ENCODE data around the gene AUNIP.
A peak's percentile ranks its signal among the peaks of the same experiment; 100 is the strongest.

Gene AUNIP

DNA sequence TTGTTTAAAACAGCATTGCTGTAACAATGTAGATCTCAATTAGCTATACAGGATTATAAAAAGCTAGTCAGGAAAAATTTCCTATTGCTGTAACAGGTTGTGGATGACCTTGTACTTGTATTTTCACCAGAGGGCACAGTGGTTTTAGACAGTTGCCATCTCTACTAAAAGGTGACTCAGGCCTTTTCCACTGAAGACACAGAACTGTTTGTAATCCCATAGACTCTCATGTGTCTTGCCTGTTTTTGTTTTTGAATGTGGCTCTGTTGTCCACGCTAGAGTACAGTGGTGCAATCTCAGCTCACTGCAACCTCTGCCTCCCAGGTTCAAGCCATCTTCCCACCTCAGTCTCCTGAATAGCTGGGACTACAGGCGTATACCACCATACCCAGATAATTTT is 33.7 kb downstream of the AUNIP start:
- no peak for DNase-seq

- no peak for DNase-seq
Measured at GRCh38 chr1:25821630-25822091, 37.6 kb downstream of the AUNIP start.

GRCh38 chr1:25821112-25821476 is 38.2 kb downstream of the AUNIP start:
- DNase-seq, result no peak

- peak; percentile 73 for DNase-seq
Measured at GRCh38 chr1:25820247-25821111, 38.8 kb downstream of the AUNIP start.

- peak; percentile 92 for DNase-seq
Measured at GRCh38 chr1:25819491-25820246, 39.6 kb downstream of the AUNIP start, which contains the start of gene MTFR1L. Gene MTFR1L, plus strand, starts transcription at chr1:25819954. Its CDS starts 3,151 bp downstream, at chr1:25823105.

- DNase-seq, result no peak
Measured at GRCh38 chr1:25818569-25818968, 40.7 kb downstream of the AUNIP start.

DNA sequence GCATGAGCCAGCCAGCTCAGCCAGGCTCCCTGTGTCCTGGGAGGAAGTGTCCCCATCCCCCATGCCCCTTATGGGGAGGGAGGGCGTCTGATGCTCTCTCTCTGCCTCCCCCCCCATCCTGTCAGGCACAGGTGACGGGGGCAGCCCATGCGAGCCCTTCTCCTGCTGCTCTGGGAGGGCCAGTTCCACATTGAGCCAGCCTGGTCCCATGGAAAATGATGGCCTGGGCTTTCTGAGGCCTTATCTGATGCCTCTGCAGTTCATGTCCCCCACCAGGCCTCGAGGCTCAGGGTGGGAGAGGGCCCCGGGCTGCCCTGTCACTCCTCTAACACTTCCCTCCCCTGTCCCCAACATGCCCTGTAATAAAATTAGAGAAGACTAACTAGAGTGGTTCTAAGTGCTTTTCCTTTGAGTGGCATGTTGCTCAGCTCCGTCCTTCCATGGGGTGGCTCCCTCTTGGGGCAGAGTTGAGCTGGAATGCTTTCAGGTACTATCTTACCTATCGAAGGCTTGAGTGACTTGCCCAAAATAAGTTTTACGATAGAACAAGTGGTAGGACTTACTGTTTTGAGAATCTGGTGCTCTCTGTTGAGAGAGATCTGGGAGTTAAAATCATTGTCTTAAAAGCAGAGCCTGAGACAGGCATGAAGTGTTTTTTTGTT is 41.3 kb downstream of the AUNIP start:
- DNase-seq, result no peak

GRCh38 chr1:25816112-25816718 is 43.0 kb downstream of the AUNIP start:
- DNase-seq, result no peak

DNA sequence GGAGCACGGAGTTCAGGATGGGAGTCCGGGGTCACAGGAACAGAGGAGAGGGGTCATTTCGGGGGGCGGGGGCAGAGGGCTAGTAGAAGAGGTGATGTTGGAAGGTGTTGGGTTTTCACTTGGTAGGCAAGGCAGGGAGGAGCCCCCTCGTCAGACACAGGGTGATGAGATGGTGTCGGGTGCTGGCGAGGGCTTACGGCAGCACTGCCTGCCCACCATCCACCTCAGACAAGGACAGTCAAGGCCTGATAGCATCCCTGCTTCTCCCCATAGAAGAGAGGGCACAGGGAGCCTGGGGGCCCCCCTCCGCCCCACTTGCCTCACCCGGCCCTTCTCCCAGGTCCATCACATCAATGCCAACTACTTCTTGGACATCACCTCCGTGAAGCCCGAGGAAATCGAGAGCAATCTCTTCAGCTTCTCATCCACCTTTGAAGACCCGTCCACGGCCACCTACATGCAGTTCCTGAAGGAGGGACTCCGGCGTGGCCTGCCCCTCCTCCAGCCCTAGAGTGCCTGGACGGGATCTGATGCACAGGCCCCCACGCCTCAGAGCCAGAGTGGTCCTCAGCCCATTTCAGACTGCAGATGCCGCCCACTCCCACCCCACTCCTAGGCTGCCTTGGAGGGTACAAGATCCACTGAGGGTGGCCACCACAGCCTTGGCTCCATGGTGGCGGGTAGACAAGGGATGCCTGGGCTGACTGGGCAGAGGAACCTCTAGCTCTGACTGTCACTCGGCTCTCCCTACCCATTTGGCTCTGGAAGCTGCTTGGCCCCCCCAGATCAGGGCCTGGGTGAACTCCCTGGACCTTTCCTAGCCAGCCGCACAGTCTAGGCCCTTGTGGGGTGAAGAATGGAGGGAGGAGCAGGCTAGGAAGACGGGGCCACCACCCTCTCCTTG is 43.8 kb downstream of the AUNIP start:
- no peak for DNase-seq

DNA sequence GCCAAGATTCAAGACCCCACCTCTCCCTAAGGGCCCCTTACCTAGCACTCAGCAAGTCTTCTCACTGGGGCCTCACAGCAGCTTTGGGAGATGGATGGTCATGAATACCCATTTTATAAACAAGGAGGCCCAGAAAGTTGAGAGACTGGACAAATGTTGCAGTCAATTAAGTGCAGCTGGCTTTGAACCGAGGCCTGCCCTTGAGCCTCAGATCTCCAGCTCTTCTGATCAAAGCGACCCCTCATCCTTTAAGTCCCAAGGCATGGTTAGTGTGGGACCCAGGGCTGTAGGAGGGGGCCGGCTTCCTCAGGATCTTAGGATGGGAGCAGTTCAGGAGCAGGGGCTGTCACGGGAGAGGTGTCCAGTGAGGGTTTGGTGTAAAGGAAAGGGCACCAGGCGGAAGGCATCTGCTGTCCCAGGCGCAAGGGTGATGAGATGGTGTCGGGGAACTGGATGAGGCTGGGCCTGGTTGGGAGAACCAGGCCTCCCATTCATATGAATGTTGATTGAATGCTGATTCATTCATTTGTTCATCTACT is 44.6 kb downstream of the AUNIP start:
- no peak for DNase-seq

DNA sequence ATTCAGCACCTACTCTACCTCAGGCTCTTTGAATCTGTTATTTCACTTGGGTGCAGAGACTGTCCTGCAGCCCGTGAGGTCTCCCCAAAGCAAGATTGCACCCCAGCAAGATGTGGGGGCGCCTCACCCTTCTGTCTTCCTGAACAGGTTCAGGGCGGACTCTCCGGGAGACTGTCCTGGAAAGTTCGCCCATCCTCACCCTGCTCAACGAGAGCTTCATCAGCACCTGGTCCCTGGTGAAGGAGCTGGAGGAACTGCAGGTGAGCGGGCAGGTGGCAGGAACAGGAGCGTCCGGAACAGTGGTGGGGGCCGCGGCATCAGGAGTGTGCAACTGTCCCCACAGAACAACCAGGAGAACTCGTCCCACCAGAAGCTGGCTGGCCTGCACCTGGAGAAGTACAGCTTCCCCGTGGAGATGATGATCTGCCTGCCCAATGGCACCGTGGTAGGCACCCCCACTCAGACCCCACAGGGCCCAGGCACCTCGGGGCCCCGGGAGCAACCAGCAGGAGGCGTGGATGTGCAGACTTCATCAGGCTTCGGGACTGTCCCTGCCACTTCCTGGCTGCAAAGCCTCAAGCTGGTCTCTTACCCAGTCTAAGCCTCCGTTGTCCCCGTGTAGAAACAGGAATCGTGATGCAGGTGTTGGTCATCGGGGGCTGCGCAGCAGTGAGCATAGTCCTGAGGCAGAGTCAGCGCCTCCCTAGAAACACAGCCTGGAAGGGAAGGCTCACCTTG is 45.4 kb downstream of the AUNIP start:
- no peak for DNase-seq

DNA sequence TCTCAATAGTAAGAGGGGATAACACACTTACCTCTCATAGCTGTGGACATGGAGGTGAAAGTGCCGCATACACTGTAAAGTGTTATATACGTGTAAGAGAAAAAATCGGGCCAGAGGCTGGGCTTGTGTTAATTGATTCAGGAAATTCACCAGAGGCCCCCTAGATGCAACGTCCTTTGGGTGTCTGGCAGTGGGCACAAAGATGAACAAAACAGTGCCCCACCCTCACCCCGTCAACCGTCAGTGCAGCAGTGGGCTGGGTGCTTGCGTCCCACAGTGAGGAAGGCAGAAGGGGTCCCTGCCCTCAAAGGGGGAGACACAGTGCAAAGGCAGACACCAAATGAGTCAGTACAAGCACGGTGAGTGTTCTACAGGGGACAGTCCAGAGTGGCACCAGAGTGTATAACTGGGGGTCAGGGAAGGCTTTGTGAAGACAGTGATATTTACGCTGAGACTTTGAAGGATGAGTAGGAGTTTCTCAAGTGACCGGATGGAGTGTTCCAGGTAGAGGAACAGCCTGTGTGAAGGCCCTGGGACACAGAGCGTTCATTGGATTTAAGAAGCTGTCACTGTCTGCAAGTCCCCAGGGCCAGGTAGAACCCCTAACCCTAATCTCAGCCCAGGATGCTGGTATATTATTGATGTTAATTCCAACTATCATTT is 46.1 kb downstream of the AUNIP start:
- DNase-seq, result no peak

- no peak for DNase-seq
Measured at GRCh38 chr1:25811384-25812082, 47.7 kb downstream of the AUNIP start.

DNA sequence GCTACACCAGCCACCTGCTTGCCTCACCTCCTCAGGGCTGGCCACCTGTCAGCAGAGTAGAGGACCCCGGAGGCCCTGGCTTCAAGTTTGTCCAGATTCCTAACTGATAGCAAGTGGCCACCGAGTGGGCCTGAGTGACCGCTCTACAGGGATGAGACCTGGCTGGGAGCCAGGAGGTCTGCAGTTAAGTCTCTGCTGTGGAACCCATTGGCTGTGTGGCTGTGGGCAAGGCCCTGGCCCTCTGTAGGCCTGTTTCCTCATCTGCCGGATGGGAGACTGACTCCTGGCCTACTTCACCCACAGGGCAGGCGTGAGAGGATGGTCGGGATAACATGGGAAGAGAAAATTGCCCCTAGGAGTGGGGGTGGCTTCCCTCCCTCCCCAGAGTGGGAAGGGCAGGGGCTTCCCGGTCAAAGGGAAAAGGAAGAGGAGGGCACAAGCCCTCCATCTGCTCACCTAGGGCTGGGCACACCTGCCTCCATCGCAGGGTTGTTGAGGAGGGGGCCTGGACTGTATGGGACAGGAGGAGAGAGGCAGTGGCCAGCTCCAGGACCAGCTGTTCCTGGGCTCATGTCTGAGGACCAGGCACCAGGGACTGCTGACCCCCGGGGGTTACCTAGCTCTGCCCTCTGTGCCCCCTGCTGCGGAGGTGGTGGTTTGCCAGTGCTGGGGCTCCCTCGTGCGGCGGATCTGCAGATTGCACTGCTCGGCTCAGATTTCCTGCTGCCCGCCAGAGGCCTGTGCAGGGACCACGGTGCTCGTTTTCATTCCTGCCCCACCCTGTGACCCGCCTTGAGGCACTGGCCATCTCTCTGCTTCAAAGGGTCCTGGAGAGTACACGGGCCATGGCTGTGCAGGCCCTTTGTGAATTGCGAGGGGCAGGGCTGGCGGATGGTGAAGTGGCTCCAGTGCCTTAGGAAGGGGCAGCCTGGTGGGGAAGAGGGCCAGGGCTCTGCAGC is 48.6 kb downstream of the AUNIP start:
- DNase-seq, result peak; percentile 70

DNA sequence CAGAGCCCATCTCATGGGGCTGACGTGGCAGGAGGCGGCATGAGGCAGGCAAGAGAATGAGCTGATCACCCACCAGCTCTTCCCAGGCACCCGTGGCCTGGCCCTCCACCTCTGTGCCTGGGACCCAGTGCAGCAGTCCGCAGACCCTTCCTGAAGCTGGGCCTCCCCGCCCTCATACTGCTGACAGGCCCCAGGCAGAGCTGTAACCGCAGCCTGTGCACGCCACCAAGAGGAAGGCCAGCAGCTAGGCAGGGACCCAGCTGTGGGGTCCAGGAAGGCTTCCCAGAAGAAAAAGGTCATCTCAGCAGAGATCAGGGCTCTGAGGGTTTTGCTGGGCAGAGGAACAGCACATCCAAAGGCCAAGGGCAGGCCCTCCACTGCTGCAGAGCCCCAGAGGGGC is 49.3 kb downstream of the AUNIP start:
- no peak for DNase-seq

DNA sequence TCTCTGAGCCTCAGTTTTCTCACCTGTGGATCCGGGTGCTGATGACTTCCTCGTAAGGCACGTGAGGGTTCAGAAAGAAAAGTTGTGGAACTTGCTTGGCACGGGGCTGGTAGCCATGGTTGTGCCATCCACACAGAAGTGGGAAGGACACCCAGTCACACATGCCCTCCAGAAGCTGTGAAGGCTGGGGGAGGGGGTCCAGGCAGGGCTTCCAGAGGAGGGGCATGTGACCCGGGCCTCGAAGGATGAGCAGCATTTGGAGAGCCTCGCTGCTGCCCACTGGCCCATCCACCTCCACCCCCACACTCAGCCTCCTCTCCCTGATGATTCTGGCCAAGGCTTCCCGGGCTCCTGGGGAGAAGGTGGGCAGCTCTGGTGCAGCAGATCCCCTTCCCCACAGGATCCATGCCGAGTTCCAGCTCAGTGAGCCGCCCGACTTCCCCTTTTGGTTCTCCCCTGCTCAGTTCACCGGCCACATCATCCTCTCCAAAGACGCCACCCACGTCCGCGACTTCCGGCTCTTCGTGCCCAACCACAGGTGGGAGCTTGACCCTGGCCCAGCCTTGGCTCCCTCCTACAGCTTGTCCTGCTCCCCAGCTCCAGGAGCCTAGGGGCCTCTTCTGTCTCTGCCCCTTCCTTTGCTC is 49.9 kb downstream of the AUNIP start:
- DNase-seq, result no peak

DNA sequence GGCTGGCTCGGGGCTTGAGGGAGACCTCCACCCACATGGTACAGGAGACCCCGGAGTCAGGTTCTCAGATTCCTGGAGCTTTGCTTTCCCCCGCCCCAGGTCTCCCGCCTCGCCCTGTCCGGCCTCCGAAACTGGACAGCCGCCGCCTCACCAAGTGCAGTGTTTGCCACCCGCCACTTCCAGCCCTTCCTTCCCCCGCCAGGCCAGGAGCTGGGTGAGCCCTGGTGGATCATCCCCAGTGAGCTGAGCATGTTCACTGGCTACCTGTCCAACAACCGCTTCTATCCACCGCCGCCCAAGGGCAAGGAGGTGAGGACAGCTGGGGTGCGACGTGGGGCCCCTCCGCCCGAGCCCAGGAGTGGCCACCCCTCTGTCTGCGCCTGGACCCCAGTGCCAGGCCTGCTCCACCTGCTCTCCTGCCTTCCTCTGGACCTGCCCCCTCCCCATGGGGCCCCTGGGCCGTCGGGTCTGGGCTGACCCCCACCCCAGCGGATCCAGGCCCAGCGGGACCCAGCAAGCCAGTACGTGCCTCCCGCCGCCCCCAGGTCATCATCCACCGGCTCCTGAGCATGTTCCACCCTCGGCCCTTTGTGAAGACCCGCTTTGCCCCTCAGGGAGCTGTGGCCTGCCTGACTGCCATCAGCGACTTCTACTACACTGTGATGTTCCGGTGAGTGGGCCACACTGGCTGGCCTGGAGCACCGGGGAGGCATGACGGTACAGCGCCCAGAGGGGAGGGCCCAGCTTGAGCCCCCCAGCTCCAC is 50.6 kb downstream of the AUNIP start:
- no peak for DNase-seq

Data from central memory CD4-positive, alpha-beta T cell (primary cell).